HG02610 (cell line): ENCODE results near the gene VAMP1.
"Not testable (repeated sequence)": the region's sequence is repeated elsewhere in the genome, so short reads cannot be mapped to it uniquely, and the experiment has no call there.

ENCODE experiments used
- ATAC-seq: cut with Tn5 transposase; IDR thresholded peaks from one replicate; pipeline ENCODE4 v1.9.1; 2021; ENCODE audit warnings: mild to moderate bottlenecking, moderate library complexity; ENCODE audit not compliant: unreplicated experiment

The VAMP1 gene

GRCh38 chr12:6470375-6471163, at the start of gene VAMP1:
Gene VAMP1, minus strand, starts transcription at chr12:6470677. Its CDS starts 146 bp downstream, at chr12:6470531.
- ATAC-seq, result peak; percentile 87

DNA sequence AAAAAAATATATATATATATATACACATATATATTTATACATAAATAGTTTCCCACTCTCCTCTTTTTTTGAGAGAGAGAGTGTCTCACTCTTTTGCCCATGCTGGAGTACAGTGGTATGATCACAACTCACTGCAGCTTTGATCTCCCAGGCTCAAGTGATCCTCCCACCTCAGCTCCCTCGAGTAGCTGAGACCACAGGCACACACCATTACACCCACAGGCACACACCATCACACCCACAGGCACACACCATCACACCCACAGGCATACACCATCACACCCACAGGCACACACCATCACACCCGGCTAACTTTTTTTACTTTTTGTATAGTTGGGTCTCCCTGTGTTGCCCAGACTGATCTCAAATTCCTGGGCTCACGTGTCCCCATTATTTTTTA, 49.7 kb upstream of the VAMP1 start:
- ATAC-seq, result no peak

DNA sequence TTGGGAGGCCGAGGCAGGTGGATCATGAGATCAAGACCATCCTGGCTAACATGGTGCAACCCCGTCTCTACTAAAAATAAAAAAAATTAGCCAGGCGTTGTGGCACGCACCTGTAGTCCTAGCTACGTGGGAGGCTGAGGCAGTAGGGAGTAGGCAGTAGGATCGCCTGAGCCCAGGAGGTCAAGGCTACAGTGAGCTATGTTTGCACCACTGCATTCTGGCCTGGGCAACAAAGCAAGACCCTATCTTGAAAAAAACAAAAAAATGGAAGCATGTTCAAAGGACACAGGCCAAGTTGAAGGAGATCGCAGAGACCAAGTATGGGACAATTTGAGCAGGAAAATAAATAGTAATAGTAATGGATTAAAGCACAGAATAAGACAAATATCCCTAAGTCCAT, 37.6 kb upstream of the VAMP1 start:
- no peak for ATAC-seq

GRCh38 chr12:6507102-6507998, 36.9 kb upstream of the VAMP1 start:
- no peak for ATAC-seq

DNA sequence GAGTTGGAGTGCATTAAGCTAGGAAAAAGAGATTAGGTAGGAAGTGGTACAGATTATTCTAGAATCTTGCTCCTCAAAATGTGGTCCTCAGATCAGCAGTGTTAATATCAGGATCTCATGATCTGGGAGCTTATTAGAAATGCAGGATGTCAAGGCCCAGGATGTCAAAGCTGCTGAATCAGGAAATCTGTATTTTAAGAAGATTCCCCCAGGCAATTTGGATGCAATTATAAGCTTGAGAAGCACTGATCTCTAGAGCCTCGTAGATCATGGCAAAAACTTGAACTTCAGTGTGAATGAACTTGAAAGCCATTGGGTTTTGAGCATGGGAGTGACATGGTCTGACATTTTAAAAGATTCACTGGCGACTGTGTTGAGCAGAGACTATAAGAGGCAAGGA, 30.0 kb upstream of the VAMP1 start:
- no peak for ATAC-seq

- not testable (repeated sequence) for ATAC-seq
Observed at GRCh38 chr12:6497291-6497690, 26.8 kb upstream of the VAMP1 start.

DNA sequence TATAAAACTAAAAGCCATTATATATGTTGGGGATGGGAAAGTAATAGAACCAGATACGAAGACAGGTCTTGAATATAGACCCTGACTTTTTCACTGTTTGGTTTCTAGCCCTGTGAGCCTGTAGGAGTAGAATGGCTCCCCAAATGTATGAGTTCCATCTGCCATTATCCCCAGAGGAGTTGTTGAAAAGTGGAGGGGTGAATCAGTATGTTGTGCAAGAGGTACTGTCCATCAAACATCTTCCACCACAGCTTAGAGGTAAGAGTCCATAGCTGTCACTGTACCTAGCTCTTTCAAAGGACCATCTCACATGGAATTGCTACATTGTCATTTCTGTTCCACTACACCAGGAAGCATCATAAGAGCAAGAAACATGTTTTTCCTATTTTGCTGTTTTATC, 24.5 kb upstream of the VAMP1 start:
- no peak for ATAC-seq

GRCh38 chr12:6494258-6494743, 23.8 kb upstream of the VAMP1 start:
- no peak for ATAC-seq

DNA sequence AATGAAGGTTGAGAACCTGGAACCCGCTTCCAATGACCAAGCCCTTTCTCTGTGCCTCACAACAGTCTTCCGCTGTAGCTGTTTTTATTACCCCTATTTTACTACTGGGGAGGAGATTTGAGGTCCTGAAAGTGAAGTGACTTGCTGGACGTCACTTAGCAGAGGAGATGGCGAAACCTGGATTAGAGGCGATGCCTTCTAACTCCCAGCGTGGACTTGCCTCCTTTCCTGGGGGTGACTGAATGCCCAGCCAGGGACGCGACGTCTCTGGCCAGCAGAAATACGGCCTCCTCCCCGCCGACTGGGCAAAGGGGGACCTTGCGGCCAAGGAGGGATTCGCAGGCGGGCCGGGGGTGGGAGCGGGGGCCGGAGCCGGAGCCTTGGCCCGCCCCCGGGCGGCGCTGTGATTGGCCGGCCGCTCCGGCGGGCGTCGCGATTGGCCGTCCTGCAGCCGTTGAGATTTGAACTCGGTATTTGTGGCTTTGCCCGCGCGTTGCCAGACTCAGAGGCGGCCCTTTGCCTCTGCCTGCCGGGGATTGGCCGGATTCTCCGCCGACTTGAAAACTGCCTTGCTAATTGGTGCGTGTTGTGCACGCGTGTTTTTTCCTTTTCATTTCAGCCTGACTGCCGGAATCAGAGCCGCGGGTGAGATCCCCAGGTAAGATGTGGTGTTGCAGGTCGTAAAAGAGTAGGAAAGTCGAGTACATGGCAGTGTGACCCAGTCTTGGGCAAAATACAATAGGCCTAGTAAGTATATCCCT, 23.2 kb upstream of the VAMP1 start, which contains the start of gene NCAPD2:
TSS of gene NCAPD2 (plus strand) at position 606 of the 761 bp plus-strand sequence. CDS start 997 bp downstream, outside the sequence.
- peak; percentile 79 for ATAC-seq

DNA sequence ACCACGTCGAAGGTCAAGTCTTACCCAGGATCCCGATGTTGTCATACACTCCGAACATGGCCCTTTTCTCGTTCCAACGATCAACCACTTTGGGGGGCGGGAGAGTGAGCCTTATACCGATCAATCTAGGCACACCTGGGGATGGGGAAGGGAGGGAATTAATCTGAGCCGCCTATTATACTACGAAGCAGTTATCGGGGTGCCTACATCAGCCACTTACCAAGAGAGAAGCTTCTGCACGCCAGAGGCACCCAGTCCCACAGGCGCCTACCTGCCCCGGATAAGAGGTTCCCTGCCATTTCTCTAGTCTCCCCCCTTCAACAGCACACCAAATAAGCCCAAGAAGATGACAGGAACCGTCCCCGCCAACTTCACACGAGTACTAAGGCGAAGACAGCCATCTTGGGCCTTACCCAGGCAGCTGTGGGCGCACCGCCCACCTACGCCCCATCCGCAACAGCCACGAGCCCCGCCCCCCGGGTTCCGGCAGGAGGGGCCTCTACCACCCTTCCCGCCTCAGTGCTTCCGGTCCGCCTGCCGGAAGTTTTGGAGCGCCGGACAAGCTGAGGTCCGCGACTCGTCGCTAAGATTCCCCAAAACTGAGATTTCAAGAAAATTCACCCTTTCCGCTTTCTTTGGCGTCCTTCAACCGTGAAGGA, 22.5 kb upstream of the VAMP1 start, which contains the start of gene MRPL51:
TSS of gene MRPL51 (minus strand) at position 425 of the 659 bp plus-strand sequence. CDS start at position 299, 126 bp downstream.
- ATAC-seq, result peak; percentile 76

DNA sequence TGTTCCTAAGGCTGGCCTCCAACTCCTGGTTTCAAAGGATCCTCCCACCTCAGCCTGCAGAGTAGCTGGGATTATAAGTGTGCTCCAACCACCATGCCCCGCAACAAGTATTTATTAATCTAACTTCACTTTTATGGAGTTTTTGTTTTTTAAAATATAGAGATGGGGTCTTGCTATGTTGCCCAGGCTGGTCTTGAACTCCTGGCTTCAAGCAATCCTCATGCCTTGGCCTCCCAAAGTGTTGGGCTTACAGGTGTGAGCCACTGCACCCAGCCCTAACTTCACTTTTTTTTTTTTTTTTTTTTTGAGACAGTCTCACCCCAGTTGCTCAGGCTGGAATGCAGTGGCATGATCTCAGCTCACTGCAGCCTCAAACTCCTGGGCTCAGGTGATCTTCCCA, 20.2 kb upstream of the VAMP1 start:
- ATAC-seq, result not testable (repeated sequence)

DNA sequence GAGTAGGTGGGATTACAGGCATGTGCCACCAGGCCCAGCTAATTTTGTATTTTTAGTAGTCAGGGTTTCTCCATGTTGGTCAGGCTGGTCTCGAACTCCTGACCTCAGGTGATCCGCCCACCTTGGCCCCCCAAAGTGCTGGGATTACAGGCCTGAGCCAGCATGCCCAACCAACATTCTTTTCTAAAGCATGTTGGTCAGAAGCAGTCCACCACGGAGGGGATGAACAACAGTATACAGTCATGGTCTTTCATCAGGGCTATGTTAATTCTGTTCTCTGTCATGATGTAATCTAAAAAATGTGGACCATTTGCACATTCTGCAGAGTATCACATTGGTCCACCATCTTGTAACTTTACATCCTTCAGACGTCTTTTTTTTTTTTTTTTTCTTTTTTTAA, 19.0 kb upstream of the VAMP1 start:
- no peak for ATAC-seq

- no peak for ATAC-seq
Observed at GRCh38 chr12:6488240-6488639, 17.8 kb upstream of the VAMP1 start.

- no peak for ATAC-seq
Observed at GRCh38 chr12:6478416-6478815, 7.9 kb upstream of the VAMP1 start.

DNA sequence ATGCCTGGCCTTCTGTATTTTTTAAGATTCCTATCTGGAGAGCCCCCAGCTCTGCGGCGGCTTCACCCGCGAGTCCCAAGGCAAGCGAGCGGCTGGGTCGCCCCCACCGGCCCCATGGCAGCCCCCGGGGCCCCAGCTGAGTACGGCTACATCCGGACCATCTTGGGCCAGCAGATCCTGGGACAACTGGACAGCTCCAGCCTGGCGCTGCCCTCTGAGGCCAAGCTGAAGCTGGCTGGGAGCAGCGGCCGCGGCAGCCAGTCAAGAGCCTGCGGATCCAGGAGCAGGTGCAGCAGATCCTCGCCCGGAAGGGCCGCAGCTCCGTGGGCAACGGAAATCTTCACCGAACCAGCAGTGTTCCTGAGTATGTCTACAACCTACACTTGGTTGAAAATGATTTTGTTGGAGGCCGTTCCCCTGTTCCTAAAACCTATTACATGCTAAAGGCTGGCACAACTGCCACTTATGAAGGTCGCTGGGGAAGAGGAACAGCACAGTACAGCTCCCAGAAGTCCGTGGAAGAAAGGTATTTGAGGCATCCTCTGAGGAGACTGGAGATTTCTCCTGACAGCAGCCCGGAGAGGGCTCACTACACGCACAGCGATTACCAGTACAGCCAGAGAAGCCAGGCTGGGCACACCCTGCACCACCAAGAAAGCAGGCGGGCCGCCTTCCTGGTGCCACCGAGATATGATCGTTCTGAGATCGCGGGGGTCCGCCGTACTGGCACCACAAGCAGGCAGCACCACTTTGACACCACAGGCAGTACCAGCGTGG, 7.3 kb upstream of the VAMP1 start:
- ATAC-seq, result not testable (repeated sequence)

GRCh38 chr12:6476489-6476888, 6.0 kb upstream of the VAMP1 start:
- no peak for ATAC-seq

- ATAC-seq, result not testable (repeated sequence)
Observed at GRCh38 chr12:6475233-6475975, 4.9 kb upstream of the VAMP1 start.

DNA sequence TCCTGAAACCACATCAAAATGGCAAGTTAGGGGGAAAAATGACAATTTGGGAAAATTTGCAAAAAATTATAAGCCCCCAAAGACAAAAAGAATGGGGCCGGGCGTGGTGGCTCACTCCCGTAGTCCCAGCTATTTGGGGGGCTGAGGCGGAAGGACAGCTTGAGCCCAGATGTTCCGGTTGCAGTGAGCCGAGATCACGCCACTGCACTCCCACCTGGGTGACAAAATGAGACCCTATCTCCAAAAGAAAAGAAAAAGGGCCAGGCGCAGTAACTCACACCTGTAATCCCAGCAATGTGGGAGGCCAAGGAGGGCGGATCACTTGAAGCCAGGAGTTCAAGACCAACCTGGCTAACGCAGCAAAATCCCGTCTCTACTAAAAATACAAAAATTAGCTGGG, 2.0 kb upstream of the VAMP1 start:
- ATAC-seq, result no peak

DNA sequence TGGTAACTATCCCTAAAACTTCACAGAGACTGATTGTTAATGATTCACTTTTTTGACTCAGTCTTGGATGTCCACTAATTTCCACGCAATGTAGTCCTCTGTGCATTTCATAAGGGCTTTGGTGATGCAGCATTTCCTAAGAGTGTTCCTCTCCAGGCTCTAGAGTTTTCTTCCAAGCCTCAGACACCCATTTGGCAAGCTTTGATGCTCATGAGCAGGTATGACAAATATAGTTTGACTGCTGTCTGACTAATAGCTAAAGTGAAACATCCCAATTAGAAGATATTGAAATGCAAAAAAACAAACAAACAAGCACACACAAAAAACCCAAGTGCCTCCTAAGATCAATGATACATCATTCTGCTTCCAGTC, 1.5 kb upstream of the VAMP1 start:
- ATAC-seq, result no peak
